Measurements from ENCODE around the gene NGFR. TPM values are rescaled to one million over a fixed set of nuclear protein-coding genes. Genes with fewer than 3 reads are reported as not detected.
"Not testable (repeated sequence)": the region's sequence is repeated elsewhere in the genome, so short reads cannot be mapped to it uniquely, and the experiment has no call there.

NGFR gene
- total and polyA plus RNA-seq, 2 experiments from 2014 or later, result 0.43 to 0.81 TPM

GRCh38 chr17:49501496-49501895, 6.4 kb downstream of the NGFR start:
- H3K9me3 ChIP-seq (ENCODE audit: low read depth), result no peaks in the 10 kb centered on the region
- no peaks in the 10 kb centered on the region for H3K9me2 ChIP-seq (ENCODE audit: insufficient read depth)
- 48 to 50% methylated on average over 3 of the region's 3 CpGs for WGBS, 2 experiments (ENCODE audit: low coverage in 1 of 2, low lambda C conversion rate in 2 of 2, missing lambda C conversion rate in 2 of 2)
- TF ChIP-seq EZH2 (IDR thresholded peaks at IDR 0.05; ENCODE audit: insufficient read depth, poor library complexity, severe bottlenecking) (no peak), EZH2phosphoT487 (IDR thresholded peaks at IDR 0.05; ENCODE audit: insufficient read depth, low read depth) (no peak)
- H3K27ac ChIP-seq, result no peak overlapping the region
- H4K20me1 ChIP-seq (ENCODE audit: insufficient read depth), result no peaks in the 10 kb centered on the region
- no peaks in the 10 kb centered on the region for H3K79me2 ChIP-seq (ENCODE audit: insufficient read depth)
- H2AFZ ChIP-seq, result no peak overlapping the region
- H3K4me3 ChIP-seq, result no peak overlapping the region
- peaks cover 70% of the 10 kb centered on the region for H3K27me3 ChIP-seq (replicated peaks; ENCODE audit: insufficient read depth)
- H3K36me3 ChIP-seq (ENCODE audit: low read depth), result no peaks in the 10 kb centered on the region
- H3K4me2 ChIP-seq (ENCODE audit: unreplicated experiment), result no peak overlapping the region
- in situ Hi-C loops (cut with MboI), result no loop called here
- H3F3A ChIP-seq (ENCODE audit: insufficient read depth), result no peaks in the 10 kb centered on the region
- no peak overlapping the region for H3K9ac ChIP-seq
- no peaks in the 10 kb centered on the region for H3K4me1 ChIP-seq (ENCODE audit: insufficient read depth)
- no peak for DNase-seq

GRCh38 chr17:49502254-49502653, 7.2 kb downstream of the NGFR start:
- WGBS, 2 experiments (ENCODE audit: low coverage in 1 of 2, low lambda C conversion rate in 2 of 2, missing lambda C conversion rate in 2 of 2), result 25 to 41% methylated on average over 2 to 4 of the region's 4 CpGs
- Histone ChIP-seq H4K20me1 (ENCODE audit: insufficient read depth) (no peaks in the 10 kb centered on the region), H3K4me3 (no peak overlapping the region), H3F3A (ENCODE audit: insufficient read depth) (no peaks in the 10 kb centered on the region), H3K27me3 (replicated peaks; ENCODE audit: insufficient read depth) (peaks cover 62% of the 10 kb centered on the region), H2AFZ (no peak overlapping the region), H3K4me2 (ENCODE audit: unreplicated experiment) (no peak overlapping the region), H3K9me3 (ENCODE audit: low read depth) (no peaks in the 10 kb centered on the region), H3K79me2 (ENCODE audit: insufficient read depth) (no peaks in the 10 kb centered on the region), H3K9me2 (ENCODE audit: insufficient read depth) (no peaks in the 10 kb centered on the region), H3K9ac (no peak overlapping the region), H3K4me1 (ENCODE audit: insufficient read depth) (no peaks in the 10 kb centered on the region), H3K36me3 (ENCODE audit: low read depth) (no peaks in the 10 kb centered on the region), H3K27ac (no peak overlapping the region)
- no peak for TF ChIP-seq EZH2 (IDR thresholded peaks at IDR 0.05; ENCODE audit: insufficient read depth, poor library complexity, severe bottlenecking)
- TF ChIP-seq EZH2phosphoT487 (IDR thresholded peaks at IDR 0.05; ENCODE audit: insufficient read depth, low read depth), result no peak
- DNase-seq, result no peak
- in situ Hi-C loops (cut with MboI), result no loop called here

GRCh38 chr17:49502680-49503079, 7.6 kb downstream of the NGFR start:
- H3F3A ChIP-seq (ENCODE audit: insufficient read depth); H3K4me3 ChIP-seq; in situ Hi-C loops (cut with MboI); H3K27ac ChIP-seq; H3K79me2 ChIP-seq (ENCODE audit: insufficient read depth); H3K9me3 ChIP-seq (ENCODE audit: low read depth); H3K36me3 ChIP-seq (ENCODE audit: low read depth); DNase-seq; H3K9me2 ChIP-seq (ENCODE audit: insufficient read depth); H3K4me1 ChIP-seq (ENCODE audit: insufficient read depth); H2AFZ ChIP-seq; H4K20me1 ChIP-seq (ENCODE audit: insufficient read depth); H3K9ac ChIP-seq; H3K4me2 ChIP-seq (ENCODE audit: unreplicated experiment): not testable (repeated sequence)
- H3K27me3 ChIP-seq (replicated peaks; ENCODE audit: insufficient read depth), result peaks cover 58% of the 10 kb centered on the region
- WGBS, 2 experiments (ENCODE audit: low coverage in 1 of 2, low lambda C conversion rate in 2 of 2, missing lambda C conversion rate in 2 of 2), result 47 to 53% methylated on average over 4 to 5 of the region's 5 CpGs

- Histone ChIP-seq H3K4me1 (ENCODE audit: insufficient read depth) (no peaks in the 10 kb centered on the region), H3K9ac (no peak overlapping the region), H3K4me3 (no peak overlapping the region), H3K9me2 (ENCODE audit: insufficient read depth) (no peaks in the 10 kb centered on the region), H3K27me3 (replicated peaks; ENCODE audit: insufficient read depth) (peaks cover 42% of the 10 kb centered on the region), H3K4me2 (ENCODE audit: unreplicated experiment) (no peak overlapping the region), H3K9me3 (ENCODE audit: low read depth) (no peaks in the 10 kb centered on the region), H3K36me3 (ENCODE audit: low read depth) (no peaks in the 10 kb centered on the region), H3K27ac (no peak overlapping the region), H3K79me2 (ENCODE audit: insufficient read depth) (no peaks in the 10 kb centered on the region), H2AFZ (no peak overlapping the region), H3F3A (ENCODE audit: insufficient read depth) (no peaks in the 10 kb centered on the region), H4K20me1 (ENCODE audit: insufficient read depth) (no peaks in the 10 kb centered on the region)
- no peak for DNase-seq
- in situ Hi-C loops (cut with MboI), result no loop called here
- TF ChIP-seq EZH2phosphoT487 (IDR thresholded peaks at IDR 0.05; ENCODE audit: insufficient read depth, low read depth) (no peak), EZH2 (IDR thresholded peaks at IDR 0.05; ENCODE audit: insufficient read depth, poor library complexity, severe bottlenecking) (no peak)
- 68 to 69% methylated on average over 4 of the region's 4 CpGs for WGBS, 2 experiments (ENCODE audit: low coverage in 1 of 2, low lambda C conversion rate in 2 of 2, missing lambda C conversion rate in 2 of 2)
Observed at GRCh38 chr17:49504369-49504768, 9.3 kb downstream of the NGFR start.

- Histone ChIP-seq H3K9me3 (ENCODE audit: low read depth) (no peaks in the 10 kb centered on the region), H3K4me1 (ENCODE audit: insufficient read depth) (no peaks in the 10 kb centered on the region), H3K27ac (no peak overlapping the region), H2AFZ (no peak overlapping the region), H3K36me3 (ENCODE audit: low read depth) (no peaks in the 10 kb centered on the region), H3F3A (ENCODE audit: insufficient read depth) (no peaks in the 10 kb centered on the region), H3K27me3 (replicated peaks; ENCODE audit: insufficient read depth) (peaks cover 29% of the 10 kb centered on the region), H3K4me3 (no peak overlapping the region), H3K79me2 (ENCODE audit: insufficient read depth) (no peaks in the 10 kb centered on the region), H4K20me1 (ENCODE audit: insufficient read depth) (no peaks in the 10 kb centered on the region), H3K4me2 (ENCODE audit: unreplicated experiment) (no peak overlapping the region), H3K9ac (no peak overlapping the region), H3K9me2 (ENCODE audit: insufficient read depth) (no peaks in the 10 kb centered on the region)
- TF ChIP-seq EZH2phosphoT487 (IDR thresholded peaks at IDR 0.05; ENCODE audit: insufficient read depth, low read depth), result no peak
- TF ChIP-seq EZH2 (IDR thresholded peaks at IDR 0.05; ENCODE audit: insufficient read depth, poor library complexity, severe bottlenecking), result no peak
- DNase-seq, result no peak
- in situ Hi-C loops (cut with MboI), result no loop called here
- WGBS, 2 experiments (ENCODE audit: low coverage in 1 of 2, low lambda C conversion rate in 2 of 2, missing lambda C conversion rate in 2 of 2), result 62 to 72% methylated on average over 13 to 14 of the region's 14 CpGs
Observed at GRCh38 chr17:49505854-49506253, 10.8 kb downstream of the NGFR start.
